Activated T-cell treated with anti-CD3 and anti-CD28 coated beads, Interleukin-2, amount 50 U/mL, for 4 hours (primary cell): Measurements from ENCODE around the gene DUS4L. TPM values are rescaled to one million over a fixed set of nuclear protein-coding genes. Genes with fewer than 3 reads are reported as not detected.

ENCODE experiments used
- ATAC-seq, 2 donors: fragments of 200-7000 bp; cut with Tn5 transposase; one replicate each; pipeline ENCODE4 v1.10.0; 2021
- DNase-seq: peaks from one replicate; pipeline ENCODE4 v3.0.0-alpha.2; 2020
- H3K27me3 Mint-ChIP-seq: one replicate; pipeline ENCODE4 v1.8.0; 2021; ENCODE audit warnings: low read depth, mixed read lengths
- H3K36me3 Mint-ChIP-seq: one replicate; pipeline ENCODE4 v1.8.0; 2022; ENCODE audit warnings: mixed read lengths; ENCODE audit not compliant: insufficient read depth
- H3K4me1 Mint-ChIP-seq: one replicate; pipeline ENCODE4 v1.8.0; 2021; ENCODE audit warnings: low read depth, mixed read lengths
- H3K4me3 Mint-ChIP-seq: one replicate; pipeline ENCODE4 v1.8.0; 2021; ENCODE audit warnings: mild to moderate bottlenecking, moderate library complexity, mixed read lengths
- H3K9me3 Mint-ChIP-seq: one replicate; pipeline ENCODE4 v1.8.0; 2021; ENCODE audit warnings: mixed read lengths
- total RNA-seq, 3 donors: library from RNA; stranded (reverse); gene quantifications; one replicate each; pipeline ENCODE4 v1.2.1, GENCODE V29; 2021

The DUS4L gene
- total RNA-seq, 3 donors from 2014 or later: 9.5 to 11.6 (median 9.5) TPM

- DNase-seq (no peak), ATAC-seq (no peak)
- no peaks in the 10 kb centered on the region for H3K27me3 Mint-ChIP-seq
- peaks cover 23% of the 10 kb centered on the region for H3K36me3 Mint-ChIP-seq
- H3K4me3 Mint-ChIP-seq: no peak overlapping the region
- no peaks in the 10 kb centered on the region for H3K4me1 Mint-ChIP-seq
- no peaks in the 10 kb centered on the region for H3K9me3 Mint-ChIP-seq
Measured at GRCh38 chr7:107592361-107593024, 28.7 kb downstream of the DUS4L start.

DNA sequence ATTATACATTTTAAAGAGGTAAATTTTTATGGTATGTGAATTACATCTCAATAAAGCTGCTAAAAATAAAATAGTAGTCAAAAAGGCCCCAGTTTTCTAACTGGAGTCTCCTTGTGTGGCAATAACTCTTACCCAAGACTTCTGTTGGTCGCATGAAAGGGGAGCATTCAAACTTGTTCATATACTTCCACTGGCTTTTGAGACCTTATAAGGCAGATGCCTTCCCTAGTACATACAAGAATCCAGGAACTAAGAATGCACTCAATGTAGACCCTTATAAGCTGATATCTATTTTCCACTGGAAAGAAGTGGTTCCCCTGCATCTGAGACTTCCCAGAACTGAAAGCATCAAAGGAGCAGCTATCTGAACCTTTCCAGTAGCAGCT is 29.2 kb downstream of the DUS4L start:
- H3K4me3 Mint-ChIP-seq: no peak overlapping the region
- no peaks in the 10 kb centered on the region for H3K27me3 Mint-ChIP-seq
- peaks cover 23% of the 10 kb centered on the region for H3K36me3 Mint-ChIP-seq
- no peak for DNase-seq
- H3K9me3 Mint-ChIP-seq: no peaks in the 10 kb centered on the region
- no peaks in the 10 kb centered on the region for H3K4me1 Mint-ChIP-seq
- no peak for ATAC-seq

- H3K4me3 Mint-ChIP-seq: no peak overlapping the region
- ATAC-seq (no peak), DNase-seq (no peak)
- H3K9me3 Mint-ChIP-seq: no peaks in the 10 kb centered on the region
- H3K4me1 Mint-ChIP-seq: no peaks in the 10 kb centered on the region
- no peaks in the 10 kb centered on the region for H3K27me3 Mint-ChIP-seq
- peaks cover 19% of the 10 kb centered on the region for H3K36me3 Mint-ChIP-seq
Measured at GRCh38 chr7:107594961-107595737, 31.4 kb downstream of the DUS4L start.

DNA sequence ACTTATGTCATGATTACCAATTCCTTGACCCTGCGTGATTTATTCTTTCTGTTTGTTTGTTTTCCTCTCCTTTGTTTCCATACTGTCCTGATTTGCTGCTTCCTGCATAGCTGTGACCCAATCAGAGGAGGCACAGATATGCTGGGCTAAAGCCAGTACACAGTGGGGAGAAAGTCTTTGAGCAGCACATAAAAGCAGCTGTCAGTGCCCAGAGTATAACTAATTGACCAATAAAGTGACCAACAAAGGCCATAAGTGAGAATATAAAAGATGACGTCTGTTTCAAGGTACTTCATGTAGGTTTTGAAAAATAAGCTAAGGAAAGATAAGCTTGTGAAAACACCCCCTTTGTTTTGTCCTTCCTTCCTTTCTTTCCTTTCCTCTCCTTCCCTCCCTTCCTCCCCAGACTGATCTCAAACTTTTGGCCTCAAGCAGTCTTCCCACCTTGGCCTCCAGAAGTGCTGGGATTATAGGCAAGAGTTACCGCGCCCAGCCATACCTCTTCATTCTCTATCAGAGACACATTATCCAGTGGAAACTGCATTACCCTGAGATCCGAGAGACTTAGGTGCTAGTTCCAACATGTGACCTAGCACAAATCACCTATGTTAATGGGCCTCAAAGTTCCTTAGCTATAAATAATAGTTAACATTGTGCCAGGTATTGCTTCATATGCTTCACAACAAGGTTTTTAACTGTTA is 33.3 kb downstream of the DUS4L start:
- Mint-ChIP-seq H3K36me3 (peaks cover 19% of the 10 kb centered on the region), H3K27me3 (no peaks in the 10 kb centered on the region), H3K4me1 (no peaks in the 10 kb centered on the region), H3K9me3 (no peaks in the 10 kb centered on the region), H3K4me3 (no peak overlapping the region)
- ATAC-seq (no peak), DNase-seq (no peak)

DNA sequence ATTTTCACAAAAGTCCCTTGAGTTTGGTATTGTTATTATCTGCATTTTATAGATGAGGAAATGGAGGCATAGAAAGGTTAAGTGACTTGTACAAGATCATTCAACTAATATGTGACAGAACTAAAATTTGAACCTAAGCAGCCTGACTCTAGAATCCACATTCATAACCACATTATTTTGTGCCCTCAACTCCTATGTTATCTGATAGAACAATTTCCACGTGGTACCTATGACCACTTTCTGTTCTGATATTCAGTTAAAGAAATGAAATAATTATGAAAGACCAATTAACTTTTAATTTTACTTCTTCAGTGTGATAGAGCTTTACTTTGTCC is 33.8 kb downstream of the DUS4L start:
- no peak for DNase-seq
- H3K4me1 Mint-ChIP-seq: no peaks in the 10 kb centered on the region
- ATAC-seq: no peak
- H3K9me3 Mint-ChIP-seq: no peaks in the 10 kb centered on the region
- H3K27me3 Mint-ChIP-seq: no peaks in the 10 kb centered on the region
- peaks cover 19% of the 10 kb centered on the region for H3K36me3 Mint-ChIP-seq
- no peak overlapping the region for H3K4me3 Mint-ChIP-seq

DNA sequence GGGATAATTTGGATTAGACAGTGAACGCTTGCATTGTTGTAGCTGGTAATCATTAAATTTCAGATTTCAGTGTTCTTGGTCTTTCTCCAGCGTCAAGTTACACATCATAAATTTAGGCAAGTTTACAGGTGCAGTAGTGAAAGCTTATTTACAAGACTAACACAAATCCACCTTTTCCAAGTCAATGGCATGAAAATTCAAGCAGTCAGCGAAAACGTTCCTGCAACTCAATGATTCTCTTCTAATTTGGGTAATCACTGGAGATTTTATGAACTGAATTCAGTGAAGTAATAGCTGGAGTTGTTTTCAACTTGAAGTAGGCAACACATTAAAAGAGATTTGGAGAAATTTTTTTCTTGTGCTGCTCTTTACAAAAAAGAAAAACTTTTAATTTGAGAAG is 34.2 kb downstream of the DUS4L start:
- no peak overlapping the region for H3K4me3 Mint-ChIP-seq
- ATAC-seq (no peak), DNase-seq (no peak)
- H3K36me3 Mint-ChIP-seq: peaks cover 19% of the 10 kb centered on the region
- H3K27me3 Mint-ChIP-seq: no peaks in the 10 kb centered on the region
- no peaks in the 10 kb centered on the region for H3K4me1 Mint-ChIP-seq
- no peaks in the 10 kb centered on the region for H3K9me3 Mint-ChIP-seq

- no peak for DNase-seq
- H3K4me1 Mint-ChIP-seq: no peaks in the 10 kb centered on the region
- H3K27me3 Mint-ChIP-seq: no peaks in the 10 kb centered on the region
- H3K4me3 Mint-ChIP-seq: no peak overlapping the region
- H3K9me3 Mint-ChIP-seq: no peaks in the 10 kb centered on the region
- no peak for ATAC-seq
- H3K36me3 Mint-ChIP-seq: peaks cover 19% of the 10 kb centered on the region
Measured at GRCh38 chr7:107599262-107599661, 35.5 kb downstream of the DUS4L start.

DNA sequence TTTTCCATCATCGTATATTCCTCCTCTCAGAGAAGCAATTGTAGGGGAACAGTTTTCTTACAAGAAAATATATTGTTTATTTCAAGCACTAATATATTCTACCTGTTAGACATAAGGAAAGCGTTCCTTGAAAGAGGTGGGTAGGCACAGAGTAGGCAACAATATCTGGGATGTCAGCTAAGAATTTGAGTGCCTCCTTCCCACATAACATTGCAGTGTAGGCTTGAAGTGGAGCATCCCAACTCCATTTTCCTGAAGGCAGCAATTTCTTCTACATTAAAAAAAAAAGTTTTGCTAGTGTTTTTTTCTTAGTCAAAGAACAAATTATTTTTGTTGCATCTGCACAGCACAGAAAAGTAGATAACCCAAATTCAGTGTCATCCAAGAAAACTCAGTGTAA is 37.0 kb downstream of the DUS4L start:
- H3K4me1 Mint-ChIP-seq: no peaks in the 10 kb centered on the region
- DNase-seq (no peak), ATAC-seq (no peak)
- no peaks in the 10 kb centered on the region for H3K27me3 Mint-ChIP-seq
- H3K9me3 Mint-ChIP-seq: no peaks in the 10 kb centered on the region
- H3K4me3 Mint-ChIP-seq: no peak overlapping the region
- H3K36me3 Mint-ChIP-seq: peaks cover 7% of the 10 kb centered on the region

DNA sequence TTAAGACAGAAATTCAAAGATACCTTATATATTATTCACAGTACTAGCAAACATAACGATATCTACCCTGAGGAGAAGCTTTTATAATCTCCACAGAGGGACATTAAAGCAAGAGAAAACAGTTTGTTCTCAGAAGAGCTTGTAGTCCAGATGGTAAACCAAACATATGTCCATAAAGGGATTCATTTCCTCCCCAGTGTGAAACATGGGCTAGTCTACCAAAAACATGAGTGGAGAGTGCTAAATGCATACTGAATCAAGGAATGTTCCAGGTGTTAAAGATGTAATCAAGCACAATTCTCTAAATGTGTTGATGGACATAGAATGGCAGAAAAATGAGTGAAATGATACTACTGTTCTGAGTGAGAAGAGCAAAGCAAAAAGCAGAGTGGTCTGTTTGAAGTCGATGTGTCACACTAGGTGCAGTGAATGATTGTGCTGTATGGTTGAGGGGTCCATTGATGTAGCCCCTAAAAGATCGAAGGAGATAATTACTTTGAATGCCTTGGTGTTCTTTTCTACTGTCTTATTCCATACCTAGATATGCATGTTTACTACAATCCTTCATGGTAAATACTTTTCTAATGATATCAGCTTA is 41.5 kb downstream of the DUS4L start:
- no peak for DNase-seq
- Mint-ChIP-seq H3K36me3 (peaks cover 11% of the 10 kb centered on the region), H3K9me3 (no peaks in the 10 kb centered on the region), H3K4me1 (no peaks in the 10 kb centered on the region), H3K27me3 (no peaks in the 10 kb centered on the region), H3K4me3 (no peak overlapping the region)
- ATAC-seq: peak in 1 of 2 donors; percentile 23

- H3K4me3 Mint-ChIP-seq: no peak overlapping the region
- ATAC-seq (no peak), DNase-seq (no peak)
- no peaks in the 10 kb centered on the region for H3K4me1 Mint-ChIP-seq
- H3K27me3 Mint-ChIP-seq: no peaks in the 10 kb centered on the region
- no peaks in the 10 kb centered on the region for H3K9me3 Mint-ChIP-seq
- peaks cover 11% of the 10 kb centered on the region for H3K36me3 Mint-ChIP-seq
Measured at GRCh38 chr7:107606303-107606702, 42.5 kb downstream of the DUS4L start.

DNA sequence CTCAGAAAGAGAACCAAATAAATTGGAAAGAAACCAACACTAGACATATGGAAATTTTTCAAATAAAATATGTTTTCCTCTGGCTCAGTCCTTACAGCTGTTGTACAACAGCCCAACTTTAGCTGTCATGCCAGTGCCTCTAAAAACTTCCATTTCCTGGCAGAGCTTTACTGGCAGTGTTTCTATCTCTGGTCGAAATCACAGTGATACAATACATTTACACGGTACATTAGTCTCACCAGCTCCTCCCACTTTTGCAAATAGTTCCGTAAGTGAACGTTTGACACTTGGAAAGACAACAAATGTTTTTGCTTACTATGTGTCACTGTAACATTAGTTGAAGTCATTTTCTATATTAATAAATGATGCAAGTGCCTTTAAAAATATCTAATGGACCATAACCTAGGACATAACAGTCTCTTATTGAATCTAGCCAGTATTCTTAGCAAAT is 46.1 kb downstream of the DUS4L start:
- Mint-ChIP-seq H3K4me1 (no peaks in the 10 kb centered on the region), H3K27me3 (no peaks in the 10 kb centered on the region), H3K9me3 (no peaks in the 10 kb centered on the region), H3K36me3 (peaks cover 13% of the 10 kb centered on the region), H3K4me3 (no peak overlapping the region)
- ATAC-seq: no peak
- DNase-seq: no peak

DNA sequence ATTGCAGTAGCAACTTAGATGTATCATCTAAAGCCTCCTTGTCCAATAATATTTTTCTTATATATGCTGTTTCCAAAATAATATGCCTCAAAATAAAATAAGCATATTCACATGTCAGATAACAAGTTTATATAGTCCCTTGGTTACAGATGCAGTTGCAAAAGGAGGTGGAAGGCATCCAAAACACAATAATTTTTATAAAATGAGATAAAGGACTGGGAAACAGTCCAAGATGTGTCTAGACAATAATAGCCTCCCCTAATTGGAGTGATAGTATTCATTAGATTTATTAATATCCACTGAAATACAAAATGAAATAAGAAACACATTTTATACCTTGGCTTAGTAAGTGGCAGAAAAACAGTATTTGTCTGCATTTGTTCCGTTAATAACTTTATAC is 46.6 kb downstream of the DUS4L start:
- H3K4me3 Mint-ChIP-seq: no peak overlapping the region
- ATAC-seq (no peak), DNase-seq (no peak)
- H3K4me1 Mint-ChIP-seq: no peaks in the 10 kb centered on the region
- H3K9me3 Mint-ChIP-seq: no peaks in the 10 kb centered on the region
- peaks cover 17% of the 10 kb centered on the region for H3K36me3 Mint-ChIP-seq
- H3K27me3 Mint-ChIP-seq: no peaks in the 10 kb centered on the region

- Mint-ChIP-seq H3K9me3 (no peaks in the 10 kb centered on the region), H3K27me3 (no peaks in the 10 kb centered on the region), H3K36me3 (peaks cover 20% of the 10 kb centered on the region), H3K4me3 (no peak overlapping the region), H3K4me1 (no peaks in the 10 kb centered on the region)
- ATAC-seq (no peak), DNase-seq (no peak)
Measured at GRCh38 chr7:107613439-107613838, 49.7 kb downstream of the DUS4L start.

GRCh38 chr7:107613948-107614347 is 50.2 kb downstream of the DUS4L start:
- H3K9me3 Mint-ChIP-seq: no peaks in the 10 kb centered on the region
- H3K36me3 Mint-ChIP-seq: peaks cover 18% of the 10 kb centered on the region
- ATAC-seq (no peak), DNase-seq (no peak)
- H3K4me3 Mint-ChIP-seq: no peak overlapping the region
- H3K4me1 Mint-ChIP-seq: no peaks in the 10 kb centered on the region
- H3K27me3 Mint-ChIP-seq: no peaks in the 10 kb centered on the region
